Kidney tubule cell (primary cell): Measurements from ENCODE around the gene OXCT2.
"Not testable (repeated sequence)": the region's sequence is repeated elsewhere in the genome, so short reads cannot be mapped to it uniquely, and the experiment has no call there.

Source experiments
- DNase-seq: peaks from one replicate; pipeline ENCODE4 v3.0.0-alpha.2; 2018; ENCODE audit warnings: low spot score

Gene OXCT2

DNA sequence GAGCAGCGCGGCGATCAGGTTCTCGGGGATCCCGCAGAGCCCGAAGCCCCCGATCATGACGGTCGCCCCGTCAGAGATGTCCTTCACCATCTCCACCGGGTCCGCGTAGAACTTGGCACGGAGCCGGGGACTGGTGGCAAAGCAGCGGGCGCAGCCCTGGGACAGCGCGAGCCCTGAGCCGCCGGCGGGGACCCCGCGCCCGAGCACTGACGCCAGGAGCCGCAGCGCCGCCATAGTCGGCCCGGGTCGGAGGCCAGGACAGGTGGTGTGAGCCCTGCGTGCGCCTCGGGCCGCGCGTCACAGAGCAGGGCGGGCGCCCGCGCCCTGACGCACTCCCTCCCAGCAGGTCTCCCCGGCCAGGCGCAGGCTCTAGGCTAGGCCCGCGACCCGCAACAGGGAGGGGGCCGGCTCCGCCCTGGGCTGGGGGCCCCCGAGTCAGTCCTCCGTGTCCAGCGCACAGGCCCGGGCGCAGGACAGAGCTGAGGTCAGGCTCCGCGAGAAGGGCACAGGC lies at the start of gene OXCT2:
OXCT2 (minus strand) TSS at position 327 of the 511 bp plus-strand sequence; CDS start at position 234, 93 bp downstream.
- DNase-seq: not testable (repeated sequence)

DNA sequence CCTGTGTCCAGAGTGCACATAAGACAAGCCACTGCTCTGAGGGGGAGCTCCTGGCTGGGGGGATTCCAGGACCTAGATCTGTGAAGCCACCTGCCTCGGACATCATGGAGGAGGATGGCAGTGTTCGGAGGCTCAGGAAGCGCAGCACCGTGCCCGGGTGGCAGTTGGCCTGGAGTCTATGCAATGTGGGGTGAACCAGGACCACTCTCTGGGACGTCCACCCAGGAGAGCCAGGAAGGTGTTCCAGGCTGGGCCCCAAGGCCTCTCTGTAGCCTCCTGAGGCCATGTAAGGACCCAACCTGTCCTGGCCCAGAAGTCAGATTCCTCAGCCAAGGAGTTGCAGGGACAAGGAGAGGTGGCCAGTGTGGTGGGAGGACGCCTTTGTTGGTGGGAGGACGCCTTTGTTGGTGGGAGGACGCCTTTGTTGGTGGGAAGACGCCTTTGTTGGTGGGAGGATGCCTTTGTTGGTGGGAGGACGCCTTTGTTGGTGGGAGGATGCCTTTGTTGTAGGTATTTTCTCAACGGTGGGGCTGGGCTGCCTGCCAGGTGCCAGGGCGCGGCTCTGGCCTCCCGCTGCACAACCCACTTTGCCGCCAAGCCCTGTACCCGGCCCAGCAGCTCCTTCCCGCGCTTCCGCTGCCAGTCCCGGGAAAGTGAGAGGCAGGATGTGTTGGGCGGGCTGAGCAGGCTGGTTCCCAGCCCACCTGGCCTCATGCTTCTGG lies 48.1 kb upstream of the OXCT2 start:
- no peak for DNase-seq

GRCh38 chr1:39818482-39818881 lies 47.3 kb upstream of the OXCT2 start:
- no peak for DNase-seq

DNA sequence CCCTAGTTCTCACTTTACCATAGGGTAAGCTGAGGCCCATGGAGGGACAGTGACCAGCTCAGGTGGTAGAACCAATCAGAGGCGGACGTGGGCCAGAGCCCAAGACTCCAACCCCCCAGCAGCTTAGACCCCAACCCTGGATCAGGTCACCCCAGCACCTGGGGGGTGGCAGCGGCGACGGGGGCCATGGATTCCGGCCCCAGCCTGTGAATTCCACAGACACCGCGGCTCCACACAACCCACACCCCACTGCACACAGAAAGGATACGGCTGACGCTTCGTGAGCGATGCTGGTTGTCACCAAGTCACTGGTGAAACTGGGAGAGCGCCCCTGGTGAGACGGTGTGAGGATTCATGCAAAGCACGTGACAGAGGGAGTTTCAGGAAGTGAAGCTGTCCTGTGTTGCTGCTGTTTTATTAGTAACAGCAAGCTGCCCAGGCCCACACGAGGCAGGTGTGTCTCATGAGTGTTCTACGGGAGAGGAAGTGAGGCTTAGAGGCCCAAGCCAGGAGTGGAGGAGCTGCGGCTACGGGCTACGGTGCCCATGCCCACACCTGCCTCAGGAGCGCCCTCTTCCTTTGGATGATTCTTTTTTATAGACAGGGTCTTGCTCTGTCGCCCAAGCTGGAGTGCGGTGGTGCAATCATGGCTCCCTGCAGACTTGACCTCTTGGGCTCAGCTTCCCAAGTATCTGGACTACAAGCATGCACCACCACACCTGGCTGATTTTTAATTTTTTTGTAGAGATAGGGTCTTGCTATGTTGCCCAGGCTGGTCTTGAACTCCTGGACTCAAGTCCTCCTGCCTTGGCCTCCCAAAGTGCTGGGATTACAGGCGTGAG lies 46.2 kb upstream of the OXCT2 start:
- peak; percentile 92 for DNase-seq

- peak; percentile 86 for DNase-seq
Measured at GRCh38 chr1:39816415-39817090, 45.4 kb upstream of the OXCT2 start.

DNA sequence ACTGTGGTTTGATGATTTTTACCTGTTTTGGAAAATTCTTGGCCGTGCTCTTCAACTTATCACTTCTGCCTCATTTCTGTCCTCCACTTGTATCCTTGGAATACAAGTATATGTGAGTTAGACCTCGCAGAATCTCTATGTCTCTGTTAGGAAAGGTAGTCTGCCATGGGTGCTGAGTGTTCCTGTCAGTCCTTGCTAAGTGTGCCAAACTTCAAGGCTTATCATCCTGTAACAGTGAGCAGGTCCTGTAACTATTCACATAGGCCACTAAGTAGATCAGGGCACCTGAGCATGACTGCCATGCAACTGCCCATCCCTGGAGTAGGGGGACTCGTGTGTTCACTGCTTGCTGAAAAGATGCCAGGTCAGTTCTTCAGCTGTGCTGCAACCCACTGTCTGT lies 41.8 kb upstream of the OXCT2 start:
- no peak for DNase-seq

DNA sequence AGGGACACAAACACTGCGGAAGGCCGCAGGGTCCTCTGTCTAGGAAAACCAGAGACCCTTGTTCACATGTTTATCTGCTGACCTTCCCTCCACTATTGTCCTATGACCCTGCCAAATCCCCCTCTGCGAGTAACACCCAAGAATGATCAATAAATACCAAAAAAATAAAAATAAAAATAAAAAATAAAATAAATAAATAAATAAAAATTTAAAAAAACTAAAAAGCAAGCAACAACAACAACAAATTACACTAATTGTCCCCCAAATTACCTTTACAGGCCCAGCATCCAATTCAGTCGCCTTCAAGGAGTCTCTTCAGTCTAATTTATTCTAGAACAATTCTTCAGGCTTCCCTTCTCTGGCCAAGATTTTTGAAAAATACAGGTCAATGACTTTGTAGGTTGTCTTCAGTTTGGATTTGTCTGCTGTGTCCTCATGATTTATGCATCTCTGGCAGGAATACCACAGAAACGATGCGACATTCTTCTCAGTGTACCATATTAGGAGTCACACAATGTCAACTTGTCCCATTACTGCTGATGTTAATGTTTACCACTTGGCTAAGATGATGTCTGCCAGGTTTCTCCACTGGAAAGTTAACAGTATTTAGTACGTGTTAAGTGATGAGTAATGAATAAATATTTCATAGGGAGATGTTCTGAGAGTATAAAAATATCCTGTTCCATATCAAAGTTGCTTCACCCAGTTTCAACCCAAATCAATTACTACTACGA lies 37.8 kb upstream of the OXCT2 start:
- peak; percentile 73 for DNase-seq

DNA sequence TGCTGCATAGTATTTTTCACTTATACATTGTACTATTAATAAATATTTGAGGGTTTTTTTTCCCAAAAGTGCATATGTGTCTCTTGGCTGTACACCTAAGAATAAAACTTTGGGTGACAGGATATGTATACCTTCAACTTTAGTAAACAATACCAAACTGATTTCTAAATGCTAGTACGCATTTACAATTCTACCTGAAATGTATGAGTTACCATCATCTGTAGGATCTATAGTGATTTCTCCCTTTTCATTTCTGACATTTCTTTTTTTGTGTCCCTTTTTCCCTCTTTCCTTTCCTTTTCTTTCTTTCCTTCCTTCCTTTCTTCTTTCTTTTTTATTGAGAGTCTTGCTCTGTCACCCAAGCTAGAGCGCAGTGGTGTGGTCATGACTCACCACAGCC lies 34.2 kb upstream of the OXCT2 start:
- DNase-seq: no peak

DNA sequence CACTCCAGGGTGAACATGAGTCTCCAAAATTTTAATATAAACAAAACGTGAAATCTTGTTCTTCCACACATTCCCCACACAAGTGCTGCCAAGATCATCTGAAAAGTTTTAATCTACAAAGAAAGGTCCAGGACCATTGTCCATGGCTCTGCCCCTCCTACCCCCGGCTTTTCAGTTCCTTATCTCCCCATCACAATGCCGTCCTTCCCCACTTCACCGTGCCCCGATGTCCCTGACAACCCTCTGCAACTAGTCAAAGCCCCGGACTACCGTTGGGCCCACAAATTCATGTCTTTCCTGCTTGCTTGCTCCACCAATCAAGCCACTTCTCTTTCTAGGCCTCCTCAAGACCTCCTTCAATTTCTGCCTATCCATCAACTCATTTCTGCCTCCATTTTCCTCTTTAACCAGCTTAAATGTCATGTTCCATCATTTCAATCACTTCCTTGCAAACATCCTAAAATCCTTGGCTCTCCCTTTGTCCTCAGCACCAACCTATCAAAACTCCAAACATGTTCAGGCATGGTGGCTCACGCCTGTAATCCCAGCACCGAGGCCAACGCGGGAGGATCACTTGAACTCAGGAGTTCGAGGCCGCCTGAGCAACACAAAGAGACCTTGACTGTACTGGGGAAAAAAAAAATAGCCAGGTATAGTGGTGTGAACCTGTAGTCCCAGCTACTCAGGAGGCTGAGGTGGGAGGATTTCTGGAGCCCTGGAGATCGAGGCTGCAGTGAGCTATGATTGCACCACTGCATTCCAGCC lies 31.5 kb upstream of the OXCT2 start:
- no peak for DNase-seq

- DNase-seq: no peak
Measured at GRCh38 chr1:39800471-39800835, 29.3 kb upstream of the OXCT2 start.

DNA sequence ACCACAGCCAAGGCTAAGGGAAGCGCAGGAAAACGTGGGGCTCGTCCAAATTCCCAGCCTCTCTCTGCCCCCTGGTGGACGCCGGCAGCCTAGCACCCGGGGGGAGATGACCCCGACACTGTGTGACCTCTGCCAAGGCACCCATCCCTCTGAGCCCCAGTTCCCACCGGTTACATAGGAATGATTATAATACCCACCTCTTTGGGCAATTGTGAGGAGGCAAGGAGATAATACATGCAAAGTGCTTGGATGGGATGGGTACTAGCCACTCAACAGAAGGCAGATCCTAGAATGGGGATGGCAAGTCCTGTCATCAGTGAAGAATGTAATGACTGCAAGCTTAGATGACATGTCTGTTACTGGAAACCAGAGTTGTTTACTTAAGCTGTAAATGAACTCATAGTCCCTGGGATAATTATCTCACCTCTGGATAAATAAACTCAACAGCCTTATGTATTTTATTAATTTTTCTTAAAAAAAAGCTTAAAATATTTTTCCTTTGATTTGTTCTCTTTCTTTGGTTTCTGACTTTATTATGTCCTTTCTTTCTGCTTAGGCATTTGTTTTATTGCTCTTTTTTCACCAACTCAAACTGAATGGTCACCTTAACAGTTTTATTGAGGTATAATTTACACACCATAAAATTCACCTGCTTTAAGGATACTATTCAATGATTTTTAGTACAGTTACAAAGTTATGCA lies 28.8 kb upstream of the OXCT2 start:
- peak; percentile 94 for DNase-seq

GRCh38 chr1:39798859-39799769 lies 28.0 kb upstream of the OXCT2 start:
- peak; percentile 96 for DNase-seq

DNA sequence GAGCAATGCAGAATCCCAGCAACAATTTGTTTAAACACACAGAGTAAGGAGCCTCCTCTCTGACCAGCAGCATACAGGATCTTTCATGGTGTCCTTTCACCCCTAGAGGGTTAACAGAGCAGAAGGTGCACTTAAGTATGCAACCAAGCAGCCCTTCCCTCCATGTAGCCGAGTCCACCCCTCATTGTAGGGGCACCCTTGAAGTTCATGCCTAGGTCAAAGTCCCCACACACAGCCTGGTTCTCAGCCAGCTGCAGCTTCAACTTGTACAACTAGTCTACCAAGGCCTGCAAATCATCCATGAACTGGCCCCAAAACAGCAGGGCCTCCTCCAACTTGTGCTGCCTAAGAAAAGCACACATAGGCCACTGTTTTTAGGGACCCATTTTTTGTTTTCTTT lies 24.5 kb upstream of the OXCT2 start:
- DNase-seq: no peak

DNA sequence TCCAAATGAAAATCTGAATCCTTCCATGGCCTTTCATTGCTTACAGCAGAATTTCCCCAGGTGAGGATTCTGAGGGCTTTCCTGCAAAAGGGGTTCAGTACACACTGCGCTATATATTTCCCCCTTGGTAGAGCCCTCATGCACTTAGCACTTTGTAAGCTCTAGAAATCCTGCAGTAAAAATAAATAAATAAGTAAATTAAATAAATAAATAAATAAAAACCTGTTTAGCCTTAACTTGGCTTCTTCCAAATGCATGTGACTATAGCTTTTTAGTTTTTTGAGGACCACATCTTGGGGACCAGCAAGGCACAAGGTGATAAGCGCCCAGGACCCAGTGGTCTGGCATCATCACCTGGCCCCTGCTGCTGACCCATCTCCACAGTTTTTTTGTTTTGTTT lies 20.7 kb upstream of the OXCT2 start:
- no peak for DNase-seq

DNA sequence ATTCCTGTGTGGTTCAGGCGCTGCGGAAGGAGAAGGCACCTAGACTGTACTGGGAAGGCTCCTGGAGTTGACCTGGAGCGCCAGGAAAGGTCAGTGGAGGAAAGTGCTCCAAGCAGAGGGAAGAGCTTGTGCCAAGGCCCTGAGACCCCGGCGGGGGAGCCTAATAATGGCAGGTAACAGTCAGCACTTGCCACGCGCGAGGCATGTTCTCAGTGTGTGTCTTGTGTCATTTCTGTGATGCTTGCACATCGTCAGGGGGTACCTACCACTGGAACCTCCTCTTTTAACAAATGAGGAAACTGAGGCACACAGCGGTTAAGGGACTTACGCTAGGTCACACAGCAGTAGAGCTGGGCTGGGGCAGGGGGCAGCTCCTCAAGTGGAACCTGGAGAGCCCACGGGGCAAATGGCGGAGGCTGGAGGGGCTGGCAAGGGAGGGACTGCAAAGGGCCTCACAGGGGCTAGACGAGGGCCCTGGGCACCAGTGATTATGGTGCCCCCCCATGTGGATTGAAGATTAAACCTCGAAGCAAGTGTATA lies 18.5 kb upstream of the OXCT2 start:
- DNase-seq: no peak

DNA sequence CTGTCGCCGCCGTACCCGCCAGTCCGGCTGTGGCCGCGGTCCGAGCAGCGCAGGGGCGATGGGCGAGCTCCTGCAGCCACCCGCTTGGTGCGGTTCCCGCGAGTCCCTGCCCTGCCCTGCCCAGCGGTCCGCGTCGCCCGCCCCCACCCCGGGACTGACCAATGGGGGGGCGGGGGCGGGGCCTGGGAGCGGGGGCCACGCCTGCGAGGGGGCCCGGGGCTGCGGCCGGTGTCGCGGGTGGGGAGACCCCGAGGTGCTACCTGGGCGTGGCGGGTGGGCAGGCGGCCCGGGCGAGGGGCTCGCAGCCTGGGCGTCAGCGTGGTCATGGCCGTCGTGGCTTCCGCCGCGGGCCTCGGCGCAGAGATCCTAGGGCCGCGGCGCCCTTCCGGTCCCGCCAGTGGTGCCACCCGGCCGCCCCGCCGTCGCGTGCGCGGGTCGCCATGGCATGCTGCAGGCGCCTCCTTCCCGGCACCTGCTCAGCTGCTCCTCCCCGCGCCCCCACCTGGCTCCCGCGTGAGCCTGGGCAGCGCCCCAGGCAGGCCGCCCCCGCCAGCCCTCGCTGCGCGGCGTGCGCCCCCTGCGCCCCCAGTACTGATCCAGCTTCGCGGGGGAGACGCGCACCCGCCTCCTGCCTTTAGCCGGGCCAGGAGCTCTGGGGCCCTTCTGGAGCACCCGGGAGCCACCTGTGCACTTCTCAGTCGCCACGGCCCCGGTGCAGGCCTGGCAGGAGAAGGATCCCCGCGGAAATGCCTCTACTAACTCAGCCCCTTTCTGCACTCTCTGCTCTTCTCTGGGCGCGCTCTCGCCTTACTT lies 17.8 kb upstream of the OXCT2 start, which contains the start of gene BMP8B:
BMP8B (minus strand) TSS at position 108 of the 813 bp plus-strand sequence. CDS start 380 bp downstream, outside the sequence.
- peak; percentile 57 for DNase-seq

DNA sequence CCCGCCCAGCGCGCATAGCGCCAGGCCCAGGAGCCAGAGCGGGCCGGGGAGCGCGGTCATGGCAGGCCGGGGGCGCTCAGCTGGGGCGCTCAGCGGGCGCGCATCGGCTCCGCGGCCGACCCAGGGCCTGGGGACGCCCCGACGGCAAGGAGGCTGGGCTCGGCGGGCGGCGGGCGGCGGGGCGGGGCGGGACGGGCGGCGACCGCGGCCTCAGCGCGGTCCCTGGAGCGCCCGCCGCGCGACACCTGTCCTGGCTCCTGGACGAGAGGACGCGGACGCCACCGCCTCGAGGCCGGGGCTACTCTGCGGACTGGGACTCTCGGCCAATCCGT lies 17.2 kb upstream of the OXCT2 start:
- DNase-seq: no peak

DNA sequence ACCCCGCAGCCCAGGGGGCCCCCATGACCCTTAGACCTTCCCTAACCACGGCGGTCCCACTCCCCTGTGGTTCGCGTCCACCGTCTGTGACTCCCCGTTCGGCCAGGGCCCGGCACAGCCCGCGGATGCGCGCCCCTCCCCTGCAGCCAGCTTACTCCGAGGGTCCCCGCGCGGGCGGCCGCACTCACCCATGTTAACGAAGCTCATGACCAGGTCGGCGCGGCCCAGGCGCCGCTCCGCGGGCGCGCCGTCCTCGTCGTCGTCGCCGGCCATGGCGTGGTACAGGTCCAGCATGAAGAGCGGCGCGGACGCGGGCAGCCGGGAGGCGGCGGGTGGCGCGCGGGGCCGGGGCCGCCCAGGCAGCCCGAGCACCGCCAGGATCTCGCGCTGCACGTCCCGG lies 16.8 kb upstream of the OXCT2 start:
- DNase-seq: not testable (repeated sequence)
